SK-N-SH (cell line): Measurements from ENCODE around the gene TFDP2.

Experiments
- CTCF ChIP-seq: fragments of 200-600 bp; sonication (generic); IDR thresholded peaks from 2 replicates; pipeline ENCODE4 v1.6.1; 2017; ENCODE audit warnings: antibody characterized with exemption, mild to moderate bottlenecking, moderate library complexity
- ELF1 ChIP-seq: IDR thresholded peaks from 2 replicates; pipeline ENCODE4 v1.4.0; 2012
- EP300 ChIP-seq, 2 experiments: IDR thresholded peaks; 2 replicates each; pipeline versions ENCODE4 v1.4.0 to v1.6.1; 2012; ENCODE audit warnings: borderline replicate concordance in 1 of 2, low read depth in 1 of 2, low read length in 1 of 2
- MAX ChIP-seq: IDR thresholded peaks from 2 replicates; pipeline ENCODE4 v1.4.0; 2012; ENCODE audit warnings: low read depth
- RCOR1 ChIP-seq: fragments of 150-350 bp; IDR thresholded peaks from 2 replicates; pipeline ENCODE4 v1.6.1; 2017; ENCODE audit warnings: antibody characterized with exemption, low read length
- YY1 ChIP-seq: IDR thresholded peaks from 2 replicates; pipeline ENCODE4 v1.4.0; 2012; ENCODE audit warnings: low read depth, mild to moderate bottlenecking

- no peak for TF ChIP-seq YY1
- TF ChIP-seq CTCF, result no peak
- no peak for TF ChIP-seq MAX
- TF ChIP-seq RCOR1, result no peak
- no peak for TF ChIP-seq ELF1
- TF ChIP-seq EP300 (IDR thresholded peaks at IDR 0.05; ENCODE audit: borderline replicate concordance in 1 of 2, low read depth in 1 of 2, low read length in 1 of 2), result no peak
Observed at GRCh38 chr3:142035308-142035922, 113.9 kb downstream of the TFDP2 start.
